Mesenchymal stem cell (in vitro differentiated cells and primary cell): ENCODE measurements around the gene CDK11B.

ENCODE experiments used
- DNase-seq: peaks from one replicate; pipeline ENCODE4 v3.0.0-alpha.2; 2013
- H2AFZ ChIP-seq: one replicate; pipeline ENCODE4 v1.6.1; 2013; ENCODE audit warnings: low read depth, mild to moderate bottlenecking, control low read depth, inconsistent platforms, low read length, moderate library complexity
- H2AK5ac ChIP-seq: 2 replicates; pipeline ENCODE4 v1.6.1; 2013; ENCODE audit warnings: low read length, moderate library complexity, mild to moderate bottlenecking, inconsistent platforms; ENCODE audit not compliant: severe bottlenecking
- H2BK120ac ChIP-seq: one replicate; pipeline ENCODE4 v1.6.1; 2013; ENCODE audit warnings: low read depth, mild to moderate bottlenecking, inconsistent platforms, low read length, moderate library complexity
- H2BK12ac ChIP-seq, 2 experiments: one replicate each; pipeline ENCODE4 v1.6.1; 2013; ENCODE audit warnings: inconsistent platforms in 2 of 2, low read length in 2 of 2, mild to moderate bottlenecking in 2 of 2, moderate library complexity in 2 of 2, control low read depth in 1 of 2
- H2BK15ac ChIP-seq: one replicate; pipeline ENCODE4 v1.6.1; 2013; ENCODE audit warnings: mild to moderate bottlenecking, low read depth, inconsistent platforms; ENCODE audit not compliant: poor library complexity, severe bottlenecking
- H2BK5ac ChIP-seq: 2 replicates; pipeline ENCODE4 v1.6.1; 2013; ENCODE audit warnings: low read depth, mild to moderate bottlenecking, low read length, control low read depth, inconsistent platforms; ENCODE audit not compliant: poor library complexity, severe bottlenecking
- H3K14ac ChIP-seq, 2 experiments: one replicate each; pipeline ENCODE4 v1.6.1; 2013; ENCODE audit warnings: inconsistent platforms in 2 of 2, low read length in 2 of 2, control low read depth in 1 of 2, mild to moderate bottlenecking in 1 of 2, moderate library complexity in 1 of 2
- H3K18ac ChIP-seq, 2 experiments: one replicate each; pipeline ENCODE4 v1.6.1; 2013; ENCODE audit warnings: inconsistent platforms in 2 of 2, low read length in 2 of 2, control low read depth in 1 of 2, low read depth in 1 of 2, mild to moderate bottlenecking in 1 of 2
- H3K23ac ChIP-seq, 2 experiments: one replicate each; pipeline ENCODE4 v1.6.1; 2013; ENCODE audit warnings: inconsistent platforms in 2 of 2, low read length in 2 of 2, mild to moderate bottlenecking in 2 of 2, moderate library complexity in 2 of 2, control low read depth in 1 of 2
- H3K27ac ChIP-seq: 2 replicates; pipeline ENCODE4 v1.5.1; 2013; ENCODE audit warnings: mild to moderate bottlenecking, moderate library complexity, low read length, control low read depth, inconsistent platforms; ENCODE audit not compliant: poor library complexity, severe bottlenecking
- H3K27me3 ChIP-seq, 2 experiments: 2 replicates each; pipeline versions ENCODE4 v1.6.1 to v1.7.0; 2013; ENCODE audit warnings: low read length in 2 of 2, mild to moderate bottlenecking in 2 of 2, moderate library complexity in 2 of 2, control low read depth in 1 of 2, inconsistent platforms in 1 of 2; ENCODE audit not compliant: control insufficient read depth in 1 of 2, insufficient read depth in 1 of 2
- H3K36me3 ChIP-seq, 2 experiments: 2 replicates each; pipeline versions ENCODE4 v1.6.1 to v1.7.0; 2013; ENCODE audit warnings: low read length in 2 of 2, control low read depth in 1 of 2, inconsistent platforms in 1 of 2, low read depth in 1 of 2, mild to moderate bottlenecking in 1 of 2; ENCODE audit not compliant: insufficient read depth in 2 of 2, control insufficient read depth in 1 of 2
- H3K4ac ChIP-seq, 2 experiments: one replicate each; pipeline ENCODE4 v1.6.1; 2013; ENCODE audit warnings: inconsistent platforms in 2 of 2, low read length in 2 of 2, mild to moderate bottlenecking in 2 of 2, moderate library complexity in 2 of 2, control low read depth in 1 of 2, low read depth in 1 of 2
- H3K4me1 ChIP-seq: 2 replicates; pipeline ENCODE4 v1.6.1; 2013; ENCODE audit warnings: low read depth, low read length, control low read depth; ENCODE audit not compliant: control insufficient read depth, insufficient read depth
- H3K4me2 ChIP-seq: 2 replicates; pipeline ENCODE4 v1.6.1; 2013; ENCODE audit warnings: low read length, mild to moderate bottlenecking, inconsistent platforms; ENCODE audit not compliant: poor library complexity, severe bottlenecking
- H3K4me3 ChIP-seq, 2 experiments: 2 replicates each; pipeline versions ENCODE4 v1.5.1 to v1.7.0; 2013; ENCODE audit warnings: low read length in 2 of 2, mild to moderate bottlenecking in 2 of 2, control low read depth in 1 of 2, low read depth in 1 of 2; ENCODE audit not compliant: insufficient read depth in 1 of 2
- H3K79me1 ChIP-seq: replicated peaks from 2 replicates; pipeline ENCODE4 v1.6.1; 2013; ENCODE audit warnings: mild to moderate bottlenecking, control low read depth, low read length, inconsistent platforms; ENCODE audit not compliant: poor library complexity, severe bottlenecking
- H3K9ac ChIP-seq: 2 replicates; pipeline ENCODE4 v1.7.0; 2013; ENCODE audit warnings: mild to moderate bottlenecking, low read length, moderate library complexity
- H3K9me3 ChIP-seq: 2 replicates; pipeline ENCODE4 v1.7.0; 2013; ENCODE audit warnings: mild to moderate bottlenecking, low read length; ENCODE audit not compliant: control insufficient read depth
- H4K8ac ChIP-seq: one replicate; pipeline ENCODE4 v1.6.1; 2013; ENCODE audit warnings: inconsistent platforms, mild to moderate bottlenecking, low read length, moderate library complexity
- H4K91ac ChIP-seq: one replicate; pipeline ENCODE4 v1.6.1; 2013; ENCODE audit warnings: mild to moderate bottlenecking, low read length, inconsistent platforms
- WGBS: methylation state at CpG from one replicate; pipeline ENCODE4 v1.1.7; 2013; ENCODE audit warnings: mixed read lengths; 5-methylcytosine and 5-hydroxymethylcytosine counted together

Gene CDK11B

DNA sequence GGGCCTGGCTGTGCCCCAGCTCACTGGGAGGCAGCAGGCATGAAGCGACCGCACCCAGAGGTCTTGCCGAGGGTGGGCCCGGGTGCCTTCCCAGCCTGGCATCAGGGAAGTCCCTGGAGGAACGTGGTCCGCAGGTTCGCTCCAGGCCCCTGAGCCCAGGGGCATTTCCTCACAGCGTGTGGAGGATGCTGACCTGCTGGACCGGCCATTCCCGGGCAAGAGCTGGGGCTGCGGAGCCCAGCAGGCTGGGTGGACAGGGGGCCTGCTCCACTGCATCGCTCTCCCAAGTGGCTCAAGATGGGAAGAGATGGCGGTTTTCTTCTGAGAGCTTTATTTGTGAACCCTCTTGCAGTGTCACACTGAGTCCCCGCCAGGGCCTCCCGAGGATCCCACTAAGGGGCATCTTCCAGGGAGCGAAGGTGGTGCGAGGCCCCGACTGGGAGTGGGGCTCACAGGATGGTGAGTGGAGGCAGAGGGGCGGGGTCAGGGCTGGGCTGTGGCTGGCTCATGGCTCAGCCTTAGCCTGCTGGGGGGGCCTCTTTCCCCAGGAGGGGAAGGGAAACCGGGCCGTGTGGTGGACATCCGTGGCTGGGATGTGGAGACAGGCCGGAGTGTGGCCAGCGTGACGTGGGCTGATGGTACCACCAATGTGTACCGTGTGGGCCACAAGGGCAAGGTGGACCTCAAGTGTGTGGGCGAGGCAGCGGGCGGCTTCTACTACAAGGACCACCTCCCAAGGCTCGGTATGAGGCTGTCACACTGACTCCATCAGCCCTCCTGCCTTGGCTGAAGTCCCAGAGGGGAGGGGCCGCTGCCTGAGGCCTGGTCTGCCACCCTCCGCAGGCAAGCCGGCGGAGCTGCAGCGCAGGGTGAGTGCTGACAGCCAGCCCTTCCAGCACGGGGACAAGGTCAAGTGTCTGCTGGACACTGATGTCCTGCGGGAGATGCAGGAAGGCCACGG, 34.1 kb downstream of the CDK11B start:
- no peak for DNase-seq
- Histone ChIP-seq H3K4me1 (peaks cover 23% of the 10 kb centered on the region), H3K36me3 (peaks cover 6 to 92% of the 10 kb centered on the region in 2 experiments), H3K4me3 (no peak overlapping the region), H2BK5ac (no peak overlapping the region), H3K4ac (no peak overlapping the region), H4K8ac (no peak overlapping the region), H3K4me2 (no peak overlapping the region), H3K14ac (no peak overlapping the region), H2AK5ac (no peak overlapping the region), H2BK15ac (no peak overlapping the region), H3K27me3 (no peaks in the 10 kb centered on the region), H4K91ac (peak overlapping the region; percentile 54), H3K18ac (no peak overlapping the region), H2BK120ac (no peak overlapping the region), H3K79me1 (peaks cover 24% of the 10 kb centered on the region), H3K9me3 (no peaks in the 10 kb centered on the region), H3K23ac (no peak overlapping the region), H2AFZ (no peak overlapping the region), H2BK12ac (no peak overlapping the region), H3K9ac (no peak overlapping the region), H3K27ac (no peak overlapping the region)
- 92% methylated on average over 38 of the region's 38 CpGs for WGBS

DNA sequence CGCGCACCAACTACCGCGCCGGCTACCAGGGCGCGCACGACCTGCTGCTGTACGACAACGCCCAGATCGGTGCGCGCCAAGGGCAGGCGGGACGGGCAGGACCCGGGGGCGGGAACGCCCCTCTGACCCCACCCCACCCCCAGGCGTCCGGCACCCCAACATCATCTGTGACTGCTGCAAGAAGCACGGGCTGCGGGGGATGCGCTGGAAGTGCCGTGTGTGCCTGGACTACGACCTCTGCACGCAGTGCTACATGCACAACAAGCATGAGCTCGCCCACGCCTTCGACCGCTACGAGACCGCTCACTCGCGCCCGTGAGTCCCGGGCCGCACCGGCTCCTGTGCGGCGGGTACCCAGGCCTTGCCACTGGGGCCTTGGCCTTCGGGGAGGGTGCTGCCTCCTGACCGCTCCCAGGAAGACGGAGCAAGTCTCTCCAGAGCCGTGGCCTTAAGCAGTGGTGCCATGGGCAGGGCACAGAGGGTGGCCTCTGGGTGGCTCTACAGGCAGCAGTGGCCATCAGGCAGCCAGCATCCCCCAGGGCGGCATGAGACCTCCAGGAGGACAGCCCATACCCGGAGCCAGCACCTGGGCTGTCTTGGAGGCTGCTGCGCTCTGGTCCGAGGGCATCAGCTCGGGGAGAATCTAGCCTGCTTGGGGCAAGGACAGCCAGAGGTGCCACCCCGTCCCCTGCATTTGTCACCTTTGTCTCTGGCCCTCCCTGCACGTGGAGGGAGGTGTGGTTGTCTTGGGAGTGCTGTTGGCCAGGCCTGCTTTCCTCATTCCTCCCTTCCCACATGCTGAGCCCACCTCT, 35.0 kb downstream of the CDK11B start:
- Histone ChIP-seq H3K4me1 (peaks cover 23% of the 10 kb centered on the region), H2BK12ac (no peak overlapping the region), H3K4ac (no peak overlapping the region), H3K9ac (no peak overlapping the region), H3K27ac (no peak overlapping the region), H3K18ac (no peak overlapping the region), H3K36me3 (peaks cover 6 to 93% of the 10 kb centered on the region in 2 experiments), H3K14ac (no peak overlapping the region), H3K4me2 (no peak overlapping the region), H3K23ac (no peak overlapping the region), H2BK15ac (no peak overlapping the region), H4K8ac (no peak overlapping the region), H2BK120ac (no peak overlapping the region), H2AFZ (no peak overlapping the region), H3K9me3 (no peaks in the 10 kb centered on the region), H3K79me1 (peaks cover 31% of the 10 kb centered on the region), H2AK5ac (no peak overlapping the region), H3K4me3 (no peak overlapping the region), H4K91ac (peak overlapping the region; percentile 52), H3K27me3 (no peaks in the 10 kb centered on the region), H2BK5ac (no peak overlapping the region)
- 92% methylated on average over 46 of the region's 51 CpGs for WGBS
- no peak for DNase-seq

DNA sequence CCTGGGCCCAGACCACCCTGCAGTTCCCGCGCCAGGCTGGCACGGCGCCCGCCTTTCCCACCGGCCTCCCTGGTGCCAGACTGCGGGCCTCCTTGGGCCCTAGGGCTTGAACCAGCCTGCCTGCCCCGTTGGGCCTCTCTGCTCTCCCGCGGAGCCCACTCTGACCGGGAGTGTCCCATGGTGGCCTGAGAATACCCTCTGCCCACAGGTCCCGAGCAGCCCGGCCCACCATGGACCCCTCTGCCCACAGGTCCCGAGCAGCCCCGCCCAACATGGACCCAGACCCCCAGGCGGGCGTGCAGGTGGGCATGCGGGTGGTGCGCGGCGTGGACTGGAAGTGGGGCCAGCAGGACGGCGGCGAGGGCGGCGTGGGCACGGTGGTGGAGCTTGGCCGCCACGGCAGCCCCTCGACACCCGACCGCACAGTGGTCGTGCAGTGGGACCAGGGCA, 35.6 kb downstream of the CDK11B start:
- Histone ChIP-seq H3K14ac (no peak overlapping the region), H2BK5ac (no peak overlapping the region), H3K18ac (no peak overlapping the region), H2BK120ac (no peak overlapping the region), H2AFZ (no peak overlapping the region), H3K9me3 (no peaks in the 10 kb centered on the region), H3K27me3 (no peaks in the 10 kb centered on the region), H3K79me1 (peaks cover 37% of the 10 kb centered on the region), H3K23ac (no peak overlapping the region), H2BK12ac (no peak overlapping the region), H3K36me3 (peaks cover 10 to 93% of the 10 kb centered on the region in 2 experiments), H4K91ac (peak overlapping the region; percentile 52), H4K8ac (no peak overlapping the region), H3K4me3 (no peak overlapping the region), H3K4me2 (no peak overlapping the region), H2AK5ac (no peak overlapping the region), H3K27ac (no peak overlapping the region), H3K4ac (no peak overlapping the region), H2BK15ac (no peak overlapping the region), H3K9ac (no peak overlapping the region), H3K4me1 (peaks cover 23% of the 10 kb centered on the region)
- WGBS = 97% methylated on average over 32 of the region's 33 CpGs
- no peak for DNase-seq

DNA sequence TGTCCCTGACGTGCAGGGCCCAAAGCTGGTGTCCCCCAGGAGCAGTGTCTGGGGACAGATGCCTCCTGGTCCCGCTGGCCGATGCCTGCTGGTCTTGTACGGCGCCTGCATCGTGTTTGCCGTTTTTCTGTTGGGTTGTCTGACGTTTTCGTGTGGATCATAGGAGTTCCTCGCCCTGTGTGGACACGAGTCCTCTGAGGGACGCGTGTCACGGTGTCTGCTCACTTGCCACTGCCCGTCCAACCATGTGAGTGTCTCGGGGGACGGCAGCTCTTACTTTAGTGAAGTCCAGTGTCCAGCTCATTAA, 36.1 kb downstream of the CDK11B start:
- Histone ChIP-seq H3K79me1 (peaks cover 41% of the 10 kb centered on the region), H2BK5ac (no peak overlapping the region), H3K4me3 (no peak overlapping the region), H2AK5ac (no peak overlapping the region), H3K4me1 (peaks cover 23% of the 10 kb centered on the region), H2BK15ac (no peak overlapping the region), H3K27me3 (no peaks in the 10 kb centered on the region), H3K4me2 (no peak overlapping the region), H3K14ac (no peak overlapping the region), H4K91ac (no peak overlapping the region), H3K27ac (no peak overlapping the region), H3K23ac (no peak overlapping the region), H2BK120ac (no peak overlapping the region), H3K9me3 (no peaks in the 10 kb centered on the region), H3K18ac (no peak overlapping the region), H3K9ac (no peak overlapping the region), H3K36me3 (peaks cover 10 to 93% of the 10 kb centered on the region in 2 experiments), H4K8ac (no peak overlapping the region), H3K4ac (no peak overlapping the region), H2AFZ (no peak overlapping the region), H2BK12ac (no peak overlapping the region)
- 89% methylated on average over 17 of the region's 17 CpGs for WGBS
- no peak for DNase-seq
